ENCODE results near the gene SLC12A6.
"Not testable (repeated sequence)": the region's sequence is repeated elsewhere in the genome, so short reads cannot be mapped to it uniquely, and the experiment has no call there.

SLC12A6 gene

DNA sequence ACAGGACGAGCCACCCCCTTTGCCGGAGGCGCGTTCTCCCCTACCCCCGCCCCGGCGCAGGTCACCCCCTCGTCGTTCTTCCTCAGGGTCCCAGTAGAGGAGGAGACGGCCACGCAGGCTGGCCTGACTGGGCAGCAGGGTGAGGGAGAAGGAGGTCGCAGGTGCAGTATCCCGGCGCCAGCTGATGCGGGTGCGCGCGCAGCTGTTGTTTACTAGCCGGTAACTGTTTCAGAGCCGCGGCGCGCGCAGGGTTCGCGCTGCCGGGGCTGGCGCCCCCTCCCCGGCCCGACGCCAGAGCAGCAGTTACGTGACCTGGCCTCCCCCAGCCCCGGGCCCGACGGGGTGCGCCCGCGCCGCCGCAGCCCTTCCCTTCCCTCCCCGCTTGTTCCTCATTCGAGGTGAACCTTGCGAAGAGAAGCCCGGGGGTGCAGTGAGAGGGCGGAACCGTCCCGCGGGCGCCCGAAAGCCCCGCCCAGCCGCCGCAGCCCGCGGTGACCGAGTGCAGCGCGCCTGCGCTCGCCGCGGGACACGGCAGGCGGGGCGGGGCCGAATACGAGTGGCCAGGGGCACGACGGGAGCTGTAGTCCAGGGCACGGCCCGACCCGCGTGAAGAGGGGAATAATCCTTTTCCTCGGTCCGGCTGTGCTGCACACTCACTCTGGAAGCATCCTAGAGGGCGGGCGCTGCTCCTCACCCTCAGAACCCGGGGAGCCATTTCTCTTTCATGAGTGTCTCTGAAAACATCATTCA, at the start of gene SLC12A6:
SLC12A6 (minus strand) TSS at position 225 of the 750 bp plus-strand sequence. CDS start 1,101 bp downstream, outside the sequence.
- DNase-seq = peak; percentile 71

GRCh38 chr15:34381829-34382521, 44.4 kb upstream of the SLC12A6 start:
- not testable (repeated sequence) for DNase-seq

- DNase-seq = not testable (repeated sequence)
Observed at GRCh38 chr15:34380491-34380890, 42.9 kb upstream of the SLC12A6 start.

- no peak for DNase-seq
Observed at GRCh38 chr15:34376856-34377255, 39.3 kb upstream of the SLC12A6 start.

- DNase-seq = not testable (repeated sequence)
Observed at GRCh38 chr15:34375541-34375940, 38.0 kb upstream of the SLC12A6 start.

- no peak for DNase-seq
Observed at GRCh38 chr15:34374816-34375215, 37.2 kb upstream of the SLC12A6 start.

DNA sequence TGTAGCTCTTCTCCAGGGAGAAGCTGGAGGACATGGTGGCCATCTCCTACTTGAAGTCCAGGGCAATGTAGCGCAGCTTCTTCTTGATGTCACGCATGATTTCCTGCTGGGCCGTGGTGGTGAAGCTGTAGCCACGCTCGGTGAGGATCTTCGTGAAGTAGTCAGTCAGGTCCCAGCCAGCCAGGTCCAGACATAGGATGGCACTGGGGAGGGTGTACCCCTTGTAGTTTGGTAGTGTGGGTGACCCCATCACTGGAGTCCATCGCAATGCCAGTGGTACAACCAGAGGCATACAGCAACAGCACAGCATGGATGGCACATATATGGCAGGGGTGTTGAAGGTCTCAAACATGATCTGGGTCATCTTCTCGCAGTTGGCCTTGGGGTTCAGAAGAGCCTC, 36.4 kb upstream of the SLC12A6 start:
- DNase-seq = no peak

DNA sequence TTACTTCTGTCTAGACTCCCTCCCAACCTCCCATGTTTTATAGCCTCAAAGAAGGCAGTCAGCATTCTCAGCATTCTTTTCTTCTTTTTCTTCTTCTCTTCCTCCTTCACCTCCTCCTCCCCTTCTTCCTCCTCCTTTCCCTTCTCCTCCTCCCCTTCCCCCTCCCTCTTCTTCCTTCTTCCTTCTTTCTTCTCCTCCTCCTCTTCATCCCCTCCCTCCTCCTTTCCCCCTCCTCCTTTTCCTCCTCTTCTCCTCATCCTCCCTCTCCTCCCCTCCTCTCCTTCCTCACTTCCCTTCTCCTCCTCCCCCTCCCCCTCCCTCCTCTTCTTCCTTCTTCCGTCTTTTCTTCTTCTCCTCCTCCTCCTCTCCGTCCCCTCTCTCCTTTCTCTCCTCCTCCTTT, 33.1 kb upstream of the SLC12A6 start:
- no peak for DNase-seq

DNA sequence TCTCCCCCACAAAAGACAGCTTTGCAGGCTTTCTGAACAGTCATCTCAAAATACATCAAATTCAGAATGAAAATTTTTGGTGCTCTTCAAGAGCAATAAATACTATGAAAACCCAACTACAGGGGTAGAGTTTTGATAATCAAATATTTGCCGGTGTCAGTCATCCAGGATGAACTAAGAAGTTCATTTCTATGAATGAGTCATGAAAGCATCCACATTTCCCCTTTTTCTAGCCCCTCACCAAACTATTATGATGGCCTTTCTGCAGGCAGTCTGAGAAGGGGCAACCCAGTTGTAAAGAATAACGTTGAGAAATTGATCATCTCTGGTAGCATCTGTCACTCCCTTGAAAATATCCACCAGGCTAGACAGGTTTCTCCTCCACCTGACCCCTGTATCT, 32.5 kb upstream of the SLC12A6 start:
- DNase-seq = no peak

- DNase-seq = peak; percentile 52
Observed at GRCh38 chr15:34367101-34368081, 29.8 kb upstream of the SLC12A6 start, which contains the start of gene LPCAT4. Gene LPCAT4, minus strand, starts transcription at chr15:34367196. Its CDS starts 96 bp downstream, at chr15:34367100.

DNA sequence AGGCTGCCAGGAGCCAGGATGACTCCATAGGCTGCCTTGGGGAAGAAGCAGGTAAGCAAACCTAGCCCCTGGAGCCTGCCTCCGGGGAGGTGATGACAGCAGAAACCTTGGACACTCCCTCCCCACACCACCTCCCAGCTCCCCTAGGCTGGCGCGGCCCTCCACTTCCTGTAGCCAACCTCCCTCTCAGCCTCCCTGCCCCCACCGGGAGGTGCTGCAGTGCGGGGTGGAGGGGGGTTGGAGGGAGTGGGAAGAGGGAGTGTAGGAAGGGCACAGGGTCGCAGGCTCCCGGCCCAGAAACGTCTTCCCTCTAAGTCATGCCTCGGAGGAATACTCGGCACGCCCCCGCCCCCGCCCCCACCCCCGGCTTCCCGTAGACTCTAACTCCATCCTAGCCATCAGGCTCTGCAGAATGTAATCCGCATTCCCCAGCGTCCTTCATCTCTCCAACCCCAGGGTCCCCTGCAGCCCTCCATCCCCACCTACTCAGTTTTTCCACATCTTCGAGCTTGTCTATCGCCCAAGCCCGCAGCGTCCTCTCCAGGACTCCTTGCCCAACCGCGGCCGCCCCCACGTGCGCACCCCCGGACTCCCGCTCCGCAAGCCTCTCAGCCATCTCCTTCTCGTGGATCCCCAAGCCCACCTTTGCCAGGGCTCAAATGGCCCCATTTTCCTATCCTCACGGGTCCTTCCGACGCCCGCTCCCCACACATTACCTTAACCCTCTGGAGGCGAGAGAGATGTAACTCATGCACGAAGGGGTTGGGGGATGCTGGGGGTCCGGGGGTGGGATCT, 28.9 kb upstream of the SLC12A6 start:
- peak; percentile 3 for DNase-seq

GRCh38 chr15:34365836-34366235, 28.3 kb upstream of the SLC12A6 start:
- no peak for DNase-seq

- DNase-seq = no peak
Observed at GRCh38 chr15:34365091-34365825, 27.7 kb upstream of the SLC12A6 start.

- DNase-seq = no peak
Observed at GRCh38 chr15:34364041-34364440, 26.5 kb upstream of the SLC12A6 start.

GRCh38 chr15:34362047-34362773, 24.6 kb upstream of the SLC12A6 start:
- DNase-seq = no peak

DNA sequence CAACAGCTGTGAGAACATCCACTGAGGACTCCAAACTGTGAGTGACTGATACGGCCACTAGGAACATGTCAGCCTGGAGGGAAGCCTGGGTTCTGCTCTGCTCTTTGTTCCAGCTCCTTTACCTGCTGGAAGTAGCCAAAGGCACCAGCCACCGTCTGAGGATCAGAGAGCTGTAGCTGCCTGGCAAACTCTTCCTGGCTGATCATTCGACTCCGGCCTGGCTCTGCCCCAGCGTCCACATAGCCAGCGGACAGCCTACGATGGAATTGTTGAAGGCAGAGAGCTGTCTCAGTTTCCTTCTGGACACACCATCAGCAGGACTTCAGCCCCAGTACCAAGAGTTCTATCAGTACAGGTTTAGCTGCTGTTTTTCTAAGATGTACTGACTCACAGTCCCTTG, 23.7 kb upstream of the SLC12A6 start:
- no peak for DNase-seq

DNA sequence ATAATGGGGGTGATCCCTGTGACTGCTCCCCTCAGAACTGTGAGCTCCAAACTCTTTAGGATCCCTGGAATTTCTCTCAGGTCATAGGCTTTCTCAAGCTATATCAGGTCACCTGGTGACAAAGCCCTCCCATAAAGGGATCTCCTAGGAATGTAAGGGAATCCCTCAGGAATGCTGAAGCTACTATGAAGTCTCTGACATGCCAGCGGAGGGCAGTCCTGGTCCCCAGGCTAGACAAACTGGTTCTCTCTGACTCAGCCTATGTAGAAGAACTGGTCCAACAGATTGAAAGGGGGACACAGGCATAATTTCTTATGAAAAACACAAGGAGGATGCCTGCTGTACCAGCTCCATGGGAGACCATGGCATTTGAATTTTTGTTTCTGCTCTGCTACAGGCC, 22.7 kb upstream of the SLC12A6 start:
- DNase-seq = no peak

DNA sequence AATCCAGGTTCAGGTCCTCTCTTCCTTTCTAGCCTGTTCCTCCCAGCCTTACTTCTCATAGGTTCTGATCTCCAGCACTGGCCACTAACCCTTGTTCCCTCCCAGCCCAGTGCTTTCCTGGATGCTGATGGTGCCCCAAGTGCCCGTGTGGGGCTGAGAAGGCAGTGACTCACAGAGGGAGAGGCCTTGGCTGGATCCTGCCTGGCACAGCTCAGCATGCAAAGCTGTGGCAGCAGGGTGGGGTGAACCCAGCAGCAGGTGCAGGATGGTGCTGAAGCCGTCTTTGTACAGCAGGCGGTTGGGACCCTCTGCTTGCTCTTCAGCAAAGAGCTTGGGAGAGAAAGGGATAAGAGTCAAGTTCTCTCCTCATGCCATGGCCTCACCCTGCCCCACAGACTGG, 21.8 kb upstream of the SLC12A6 start:
- no peak for DNase-seq

GRCh38 chr15:34358948-34359347, 21.4 kb upstream of the SLC12A6 start:
- no peak for DNase-seq

GRCh38 chr15:34358367-34358766, 20.8 kb upstream of the SLC12A6 start:
- no peak for DNase-seq

- no peak for DNase-seq
Observed at GRCh38 chr15:34357653-34358052, 20.1 kb upstream of the SLC12A6 start.

Data from NCI-H1694 (cell line).